Measurements from ENCODE around the gene CFI.

Gene CFI

DNA sequence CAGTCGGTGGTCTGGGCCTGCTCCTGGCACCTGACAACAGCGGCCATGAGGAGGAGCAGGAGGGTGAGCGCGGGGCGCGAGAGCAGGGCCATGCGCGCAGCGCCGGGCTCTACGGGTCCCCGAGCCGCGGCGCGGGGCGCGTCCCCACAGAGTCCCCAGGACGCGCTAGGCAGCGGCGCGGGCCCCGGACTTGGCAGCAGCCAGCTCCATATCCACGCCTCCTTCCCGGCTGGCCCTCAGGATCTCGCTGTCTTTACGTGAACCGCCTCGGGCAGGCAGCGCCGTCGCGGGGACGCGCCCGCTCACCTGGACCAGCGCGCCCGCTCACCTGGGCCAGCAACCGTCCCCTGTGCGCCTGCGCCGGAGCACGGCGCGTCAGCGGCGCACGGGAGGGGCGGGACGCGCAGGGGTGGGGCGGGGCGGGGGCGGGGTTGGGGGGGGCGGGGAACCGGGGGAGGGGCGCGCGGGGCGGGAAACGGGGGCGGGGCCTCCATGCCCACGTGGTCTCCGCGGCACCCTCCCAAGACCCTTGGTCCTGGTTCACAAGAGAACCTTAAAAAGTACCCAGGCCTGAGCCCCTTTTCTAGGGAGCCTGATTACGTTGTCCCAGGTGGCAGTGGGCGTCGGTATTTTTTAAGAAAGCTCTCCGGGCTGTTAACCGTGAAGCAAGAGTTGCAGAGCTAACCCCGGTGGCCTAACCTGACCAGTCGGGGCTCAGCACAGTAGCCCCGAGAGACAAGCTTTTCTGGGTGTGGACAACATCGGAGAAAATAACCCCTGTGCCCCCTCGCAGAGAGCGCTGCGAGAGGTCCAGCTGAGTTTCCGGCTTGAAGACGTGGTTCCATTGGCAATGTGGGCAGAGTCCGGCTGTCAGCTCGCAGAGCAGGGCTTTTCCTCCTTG is 71.8 kb downstream of the CFI start, which contains the start of gene PLA2G12A:
PLA2G12A (minus strand) TSS at position 353 of the 901 bp plus-strand sequence; CDS start at position 92, 261 bp downstream.
- DNase-seq, result peak; percentile 92

DNA sequence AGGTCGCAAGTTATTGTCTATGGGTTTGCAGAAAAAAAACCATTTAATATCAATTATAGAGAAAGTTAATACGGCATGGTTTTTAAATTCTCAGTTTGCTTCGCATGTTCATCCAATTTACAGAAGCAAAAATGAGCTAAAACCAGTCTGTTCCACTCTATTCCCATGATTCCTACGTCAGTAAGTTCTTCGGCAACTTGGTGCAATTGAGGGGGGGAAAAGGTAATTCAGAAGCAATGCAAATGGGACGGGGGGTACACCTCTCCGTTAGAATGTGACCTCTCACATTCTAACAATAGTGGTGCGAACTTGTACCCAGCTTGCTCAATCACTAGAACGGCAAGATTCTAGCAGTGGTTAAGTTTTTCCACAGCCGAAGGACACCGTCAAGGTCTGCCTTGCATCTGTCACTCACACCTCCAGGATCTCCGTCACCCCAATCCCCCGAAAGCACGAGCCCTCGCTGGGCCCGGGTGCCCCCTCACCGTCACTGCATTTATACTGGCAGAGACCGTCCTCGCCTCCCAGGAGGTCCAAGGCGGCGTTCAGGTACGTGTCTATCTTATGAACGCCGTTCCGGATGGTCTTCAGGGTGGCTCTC is 72.6 kb downstream of the CFI start:
- peak; percentile 47 for DNase-seq

DNA sequence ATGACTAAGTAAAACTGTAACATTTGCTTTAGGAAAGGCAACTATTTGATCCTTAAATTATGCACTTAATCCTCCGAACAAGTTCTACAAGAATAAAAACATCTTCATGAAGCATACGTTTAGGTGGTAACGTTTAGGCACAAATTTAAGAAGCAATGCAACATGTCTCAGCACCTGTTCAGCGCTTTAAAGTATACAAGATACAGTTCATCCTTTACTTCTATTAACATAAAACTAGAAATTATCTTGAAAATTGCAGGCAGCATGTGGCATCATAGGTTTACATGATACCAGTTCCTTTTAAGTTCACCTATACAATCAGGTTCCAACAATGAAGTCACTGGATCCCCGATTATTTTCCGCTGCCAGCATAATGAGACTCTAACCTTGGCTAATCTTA is 73.4 kb downstream of the CFI start:
- peak; percentile 28 for DNase-seq

DNA sequence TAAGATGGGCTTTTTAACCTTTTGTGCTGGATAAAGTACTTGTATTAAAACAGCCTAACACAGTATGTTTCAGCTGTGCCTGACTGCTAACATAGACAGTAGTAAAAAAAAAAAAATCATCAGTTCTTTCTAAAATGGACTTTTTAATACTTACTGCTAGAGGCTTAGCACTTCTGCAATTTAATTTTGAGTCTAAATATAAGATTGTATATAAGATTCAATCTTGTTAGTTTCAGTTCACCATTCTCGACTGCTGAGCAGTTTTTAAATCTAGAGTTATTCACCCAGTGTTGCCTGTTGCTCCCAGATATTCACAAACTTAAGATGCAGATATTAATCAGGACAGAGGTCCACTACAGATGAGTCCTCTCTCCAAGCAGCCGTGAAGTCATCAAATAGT is 78.7 kb downstream of the CFI start:
- no peak for DNase-seq

DNA sequence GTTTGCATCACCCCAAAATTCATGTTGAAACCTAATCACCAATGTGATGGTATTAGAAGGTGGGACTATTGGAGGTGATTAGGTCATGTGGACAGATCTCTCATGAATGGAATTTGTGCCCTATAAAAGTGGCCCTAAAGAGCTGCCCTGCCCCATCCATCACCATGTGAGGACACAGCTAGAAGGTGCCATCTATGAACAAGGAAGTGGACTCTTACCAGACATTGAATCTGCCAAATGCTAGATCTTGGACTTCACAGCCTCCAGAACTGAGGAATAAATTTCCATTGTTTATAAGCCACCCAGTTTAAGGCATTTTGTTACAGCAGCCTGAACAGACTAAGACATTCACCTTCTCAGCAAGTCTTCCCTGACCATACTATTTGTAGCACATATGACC is 79.4 kb downstream of the CFI start:
- DNase-seq, result no peak

DNA sequence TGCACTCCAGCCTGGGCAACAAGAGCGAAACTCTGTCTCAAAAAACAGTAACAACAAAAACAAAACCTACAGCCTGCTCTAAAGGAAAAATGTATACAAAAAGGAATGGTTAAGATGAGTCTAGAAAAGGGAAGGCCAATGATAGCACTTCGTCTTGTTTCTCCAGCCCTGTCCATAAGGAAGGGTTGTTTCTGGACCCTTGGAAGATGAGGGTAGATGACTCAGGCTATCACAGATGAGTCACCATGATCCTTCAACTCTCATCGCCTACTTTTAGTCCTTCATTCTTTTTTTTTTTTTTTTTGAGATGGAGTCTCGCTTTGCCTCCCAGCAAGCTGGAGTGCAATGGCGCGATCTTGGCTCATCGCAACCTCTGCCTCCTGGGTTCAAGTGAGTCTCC is 80.8 kb downstream of the CFI start:
- DNase-seq, result no peak

DNA sequence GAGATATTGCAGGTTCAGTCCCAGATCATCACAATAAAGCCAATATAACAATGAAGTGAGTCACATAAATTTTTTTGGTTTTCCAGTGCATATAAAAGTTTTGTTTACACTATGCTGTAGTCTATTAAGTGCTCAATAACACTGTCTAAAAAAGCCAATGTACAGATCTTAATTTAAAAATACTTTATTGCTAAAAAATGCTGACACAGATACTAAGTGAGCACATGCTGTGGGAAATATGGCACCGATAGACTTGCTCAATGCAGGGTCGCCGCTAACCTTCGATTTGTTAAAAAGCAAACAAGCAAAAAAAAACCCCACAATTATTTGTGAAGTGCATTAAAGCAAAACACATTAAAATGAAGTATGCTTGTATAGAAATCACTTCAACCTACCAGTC is 82.2 kb downstream of the CFI start:
- DNase-seq, result no peak

DNA sequence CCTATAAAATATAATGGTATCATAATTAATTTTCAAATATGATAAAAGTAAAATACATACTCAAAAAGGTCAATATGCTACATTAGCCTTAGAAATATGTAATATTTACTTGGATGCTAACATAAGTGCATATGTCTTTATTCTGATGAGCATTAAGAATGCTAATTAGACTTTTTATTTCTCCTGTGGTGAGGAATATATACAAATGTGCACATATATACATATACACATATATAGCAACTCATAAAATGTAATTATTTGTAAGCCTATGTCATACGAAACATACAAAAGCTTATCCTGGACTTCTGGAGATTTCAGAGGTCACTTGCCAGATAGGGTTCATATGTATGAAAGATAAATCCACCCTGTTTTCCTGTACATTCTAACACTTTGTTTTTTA is 83.0 kb downstream of the CFI start:
- DNase-seq, result no peak

DNA sequence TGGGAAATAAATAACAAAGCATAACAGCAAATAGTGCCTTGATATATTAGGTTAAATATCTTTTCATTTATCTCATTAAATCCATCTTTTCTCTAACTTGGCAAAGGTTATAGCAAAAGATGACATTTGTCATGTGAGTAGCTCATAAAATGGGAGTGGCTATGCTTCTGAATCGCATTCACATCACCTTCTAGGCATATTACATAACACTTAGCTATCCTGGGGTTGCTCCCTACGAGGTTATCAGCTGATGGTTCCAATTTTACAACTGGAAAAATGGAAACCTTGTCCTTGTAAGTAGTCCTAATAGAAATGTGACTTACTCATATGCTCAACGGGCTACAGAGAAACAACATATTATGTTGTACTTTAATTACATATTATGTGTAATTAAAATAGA is 88.3 kb downstream of the CFI start:
- DNase-seq, result no peak

DNA sequence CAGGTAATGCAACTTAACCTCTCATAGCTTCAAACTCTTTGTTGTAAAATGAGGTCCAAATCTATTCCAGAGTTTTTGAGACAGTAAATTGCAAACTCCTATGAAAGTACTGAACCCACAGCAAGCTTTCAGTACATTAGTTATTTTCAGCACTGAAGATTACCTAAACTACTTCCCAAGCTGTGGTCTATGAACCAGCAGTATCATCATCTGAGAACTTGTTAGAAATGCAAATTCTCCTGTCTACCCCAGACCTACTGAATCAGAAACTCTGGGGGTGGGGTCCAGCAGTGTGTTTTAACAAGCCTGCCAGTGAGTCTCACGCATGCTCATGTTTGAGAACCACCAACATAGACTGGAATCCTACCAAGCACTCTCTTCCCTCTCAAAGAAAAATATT is 92.8 kb downstream of the CFI start:
- DNase-seq, result no peak

DNA sequence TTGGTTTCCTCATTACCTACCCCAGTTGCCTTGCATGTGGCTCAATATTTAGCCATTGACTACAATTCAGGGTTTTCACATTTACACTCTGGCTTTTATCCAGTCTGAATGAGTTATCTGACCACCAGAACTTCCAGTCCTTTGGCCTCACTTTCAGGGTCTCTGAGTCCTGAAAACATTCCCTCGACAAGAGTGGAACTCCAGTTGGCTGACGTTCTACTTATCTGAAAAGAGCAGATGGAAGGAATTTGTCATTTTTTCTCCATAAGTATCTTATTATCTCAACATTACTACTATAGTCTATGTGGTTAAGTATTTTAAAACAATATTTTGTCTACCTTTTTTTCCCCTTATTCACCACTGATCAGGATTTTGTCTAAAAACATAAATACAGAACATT is 93.4 kb downstream of the CFI start:
- no peak for DNase-seq

DNA sequence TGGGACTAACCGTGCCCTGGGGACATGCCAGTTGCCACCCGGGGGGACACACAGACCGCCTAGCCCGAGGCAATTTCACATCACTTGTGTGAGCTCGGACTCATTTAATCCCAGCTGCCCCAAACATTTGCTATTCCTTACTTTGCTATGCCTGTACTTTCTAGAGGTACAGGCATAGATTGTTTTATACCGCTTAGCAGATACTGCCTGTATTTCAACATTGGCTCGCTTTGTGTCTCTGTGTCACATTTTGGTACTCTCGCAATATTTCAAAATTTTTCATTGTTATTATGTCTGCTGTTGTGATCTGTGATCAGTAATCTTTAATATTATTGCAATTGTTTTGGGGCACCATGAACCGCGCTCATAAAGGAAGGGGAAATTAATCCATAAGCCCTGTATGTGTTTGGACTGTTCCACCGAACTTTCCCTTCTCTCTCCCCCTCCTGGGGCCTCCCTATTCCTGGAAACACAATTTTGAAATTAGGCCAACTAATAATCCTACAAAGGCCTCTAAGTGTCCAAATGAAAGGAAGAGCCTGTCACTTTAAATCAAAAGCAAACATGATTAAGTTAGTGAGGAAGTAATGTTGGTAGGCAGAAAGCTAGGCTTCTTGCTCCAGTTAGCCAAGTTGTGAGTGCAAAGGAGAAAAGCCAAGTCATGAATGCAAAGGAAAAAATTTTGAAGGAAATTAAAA is 98.0 kb downstream of the CFI start:
- DNase-seq, result peak; percentile 33

DNA sequence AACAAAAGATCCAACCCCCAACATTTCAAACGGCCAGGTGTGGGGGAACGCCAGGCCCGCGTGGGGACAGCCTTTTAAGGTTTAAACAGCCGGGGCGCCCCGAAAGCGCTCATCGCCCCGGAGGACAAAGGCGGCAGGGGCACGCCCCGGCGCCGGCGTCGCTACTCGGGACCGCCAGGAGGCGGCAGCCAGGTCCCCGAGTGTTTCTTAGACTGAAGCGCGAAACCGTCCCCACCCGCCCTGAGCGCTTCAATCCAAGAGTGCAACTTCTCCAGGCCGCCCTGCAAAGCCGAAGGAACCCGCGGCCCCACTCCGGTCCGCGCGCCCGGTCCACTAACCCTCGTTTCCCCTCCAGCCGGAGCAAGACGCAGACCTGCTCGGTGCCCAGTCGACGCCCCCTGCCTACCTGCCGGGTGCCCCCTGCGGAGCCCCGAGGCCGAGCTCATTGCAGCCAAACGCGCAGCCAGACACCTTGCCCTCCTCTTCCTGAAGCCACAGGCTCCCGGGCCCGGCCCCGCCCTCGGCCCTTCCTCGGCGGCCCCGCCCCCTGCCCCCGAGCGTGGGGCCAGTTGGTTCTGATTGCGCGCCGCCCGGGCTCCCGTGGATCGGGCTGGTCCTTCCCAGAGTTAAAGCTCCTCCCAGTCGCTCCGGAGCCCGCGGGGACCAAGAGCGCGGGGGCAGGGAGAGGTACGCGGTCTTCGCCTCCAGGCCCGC is 98.7 kb downstream of the CFI start, which contains the start of gene CASP6:
CASP6 (minus strand) TSS at position 496 of the 714 bp plus-strand sequence; CDS start at position 446, 50 bp downstream.
- DNase-seq, result peak; percentile 90

DNA sequence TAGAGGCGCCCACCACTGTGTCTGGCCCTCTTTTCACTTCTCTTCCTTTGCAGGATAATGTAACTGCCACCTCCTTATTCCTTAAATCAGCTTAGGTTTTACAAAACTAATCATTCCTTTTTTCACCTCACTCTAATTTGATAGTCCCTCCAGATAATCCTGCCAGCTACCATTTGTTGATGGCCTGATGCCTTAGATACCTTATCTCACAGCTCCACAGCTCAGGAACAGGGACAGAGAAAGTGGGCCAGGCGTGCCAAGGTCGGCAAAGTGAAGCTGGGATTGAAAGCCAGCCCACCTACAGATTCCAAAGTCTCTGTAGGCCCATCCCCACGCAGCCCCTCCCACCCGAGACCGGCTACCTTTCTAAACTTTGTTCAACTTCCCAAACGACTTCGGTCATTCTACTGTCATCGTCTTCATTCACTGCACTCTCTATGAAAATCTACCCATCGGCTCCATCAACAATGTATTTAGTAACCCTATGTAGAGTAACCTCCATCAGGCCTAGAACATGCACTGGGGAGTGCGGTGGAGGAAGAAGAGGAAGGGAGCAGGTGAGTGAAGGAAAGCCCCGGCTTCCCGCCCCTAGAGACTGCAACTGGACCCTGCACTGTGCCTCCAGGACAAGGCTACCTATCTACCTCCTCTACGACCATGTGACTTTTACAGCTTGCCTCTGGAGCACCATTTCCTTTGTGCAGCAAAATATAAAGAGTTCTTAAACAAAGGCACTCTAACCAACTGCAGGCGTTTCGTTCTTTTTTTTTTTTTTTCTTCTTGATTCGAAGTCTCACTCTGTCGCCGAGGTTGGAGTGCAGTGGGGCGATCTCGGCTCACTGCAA is 100.0 kb downstream of the CFI start:
- peak; percentile 2 for DNase-seq

DNA sequence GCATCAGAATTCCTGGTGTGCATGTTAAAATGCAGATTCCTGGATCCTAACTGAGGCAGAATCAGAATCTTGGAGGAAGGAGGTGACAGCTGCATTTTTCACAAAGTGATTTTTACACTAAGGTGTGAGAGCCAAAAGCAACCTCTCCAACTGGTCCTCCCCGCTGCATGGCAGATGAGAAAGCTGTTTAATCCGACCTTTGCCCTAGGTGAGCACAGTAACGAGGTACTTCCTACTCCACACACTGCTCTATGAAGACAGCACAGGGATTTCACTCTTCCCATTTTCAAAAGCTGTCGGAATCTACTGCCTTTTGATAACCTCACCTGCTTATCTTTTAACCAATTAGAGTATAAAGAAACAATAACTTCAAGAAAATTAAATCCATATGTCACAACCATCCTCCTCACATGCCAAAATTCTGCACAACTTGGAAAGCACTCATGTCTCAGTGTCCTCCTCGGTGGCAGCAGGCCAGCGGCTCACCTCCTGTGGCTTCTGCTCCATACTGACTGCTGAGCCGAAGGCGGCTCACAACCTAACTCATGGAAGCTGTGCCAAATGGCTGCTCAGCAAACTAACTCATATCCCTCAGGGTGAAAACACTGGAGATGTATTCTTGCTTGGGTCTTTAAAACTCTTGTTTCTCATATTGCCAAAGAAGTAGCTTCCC is 102.1 kb downstream of the CFI start:
- peak; percentile 54 for DNase-seq

DNA sequence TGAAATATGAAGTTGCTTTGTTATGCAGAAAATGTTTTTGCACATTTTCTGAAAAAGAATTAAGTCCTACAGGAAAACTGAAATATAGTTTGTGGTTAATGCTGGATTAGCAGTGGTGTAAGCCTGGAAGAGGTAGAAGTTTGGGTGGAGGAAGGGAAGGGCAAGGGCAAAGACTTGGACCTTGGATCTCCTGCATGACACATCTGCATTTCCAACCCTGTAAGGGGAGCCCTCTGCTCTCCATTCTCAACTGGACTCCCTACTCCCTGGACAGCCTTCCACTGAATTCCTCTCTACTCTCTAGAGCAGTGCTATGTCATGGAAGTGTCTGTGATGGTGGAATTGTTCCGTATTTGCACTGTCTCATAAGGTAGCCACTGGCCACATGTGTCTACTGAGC is 103.1 kb downstream of the CFI start:
- no peak for DNase-seq

DNA sequence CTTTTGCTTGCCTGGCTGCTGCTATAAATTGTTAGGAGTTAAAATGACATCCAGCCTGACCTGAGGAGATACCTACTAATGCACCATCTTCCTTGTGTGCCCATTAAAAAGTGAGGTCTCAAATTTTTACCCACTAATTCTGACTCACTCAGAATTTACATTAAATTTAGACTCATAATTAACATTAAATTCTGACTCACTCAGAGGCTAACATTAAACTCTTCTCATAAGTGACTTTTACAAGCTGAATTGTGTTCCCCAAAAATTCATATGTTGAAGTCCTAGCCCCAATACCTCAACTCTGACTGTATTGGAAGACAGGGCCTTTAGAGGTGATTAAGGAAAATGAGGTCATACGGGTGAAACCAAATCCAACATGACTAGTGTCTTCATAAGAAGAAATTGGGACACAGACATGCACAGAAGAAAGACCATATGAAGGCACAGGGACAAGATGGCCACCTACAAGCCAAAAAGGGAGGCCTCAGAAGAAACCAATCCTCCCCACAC is 110.3 kb downstream of the CFI start:
- no peak for DNase-seq
